Measurements from ENCODE around the gene FADD. TPM values are rescaled to one million over a fixed set of nuclear protein-coding genes. Genes with fewer than 3 reads are reported as not detected.

The FADD gene
- total RNA-seq, 1 donor from 2014 or later: 19.3 TPM

DNA sequence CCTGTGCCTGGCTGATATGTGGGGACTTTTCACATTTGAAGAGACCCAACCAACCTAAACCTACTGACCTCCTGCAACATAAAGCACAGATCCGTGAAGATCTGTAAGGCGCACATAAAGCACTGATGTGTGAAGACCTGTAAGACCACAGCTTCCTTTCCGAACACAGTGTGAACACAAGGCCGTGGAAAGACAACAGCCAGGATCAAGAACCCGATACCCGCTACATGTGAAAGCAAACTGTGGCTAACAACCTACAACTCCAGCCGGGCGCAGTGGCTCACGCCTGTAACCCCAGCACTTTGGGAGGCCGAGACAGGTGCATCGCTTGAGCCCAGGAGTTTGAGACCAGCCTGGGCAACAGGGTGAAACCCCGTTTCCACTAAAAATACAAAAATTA lies 49.7 kb downstream of the FADD start:
- TF ChIP-seq, protein P1, sequence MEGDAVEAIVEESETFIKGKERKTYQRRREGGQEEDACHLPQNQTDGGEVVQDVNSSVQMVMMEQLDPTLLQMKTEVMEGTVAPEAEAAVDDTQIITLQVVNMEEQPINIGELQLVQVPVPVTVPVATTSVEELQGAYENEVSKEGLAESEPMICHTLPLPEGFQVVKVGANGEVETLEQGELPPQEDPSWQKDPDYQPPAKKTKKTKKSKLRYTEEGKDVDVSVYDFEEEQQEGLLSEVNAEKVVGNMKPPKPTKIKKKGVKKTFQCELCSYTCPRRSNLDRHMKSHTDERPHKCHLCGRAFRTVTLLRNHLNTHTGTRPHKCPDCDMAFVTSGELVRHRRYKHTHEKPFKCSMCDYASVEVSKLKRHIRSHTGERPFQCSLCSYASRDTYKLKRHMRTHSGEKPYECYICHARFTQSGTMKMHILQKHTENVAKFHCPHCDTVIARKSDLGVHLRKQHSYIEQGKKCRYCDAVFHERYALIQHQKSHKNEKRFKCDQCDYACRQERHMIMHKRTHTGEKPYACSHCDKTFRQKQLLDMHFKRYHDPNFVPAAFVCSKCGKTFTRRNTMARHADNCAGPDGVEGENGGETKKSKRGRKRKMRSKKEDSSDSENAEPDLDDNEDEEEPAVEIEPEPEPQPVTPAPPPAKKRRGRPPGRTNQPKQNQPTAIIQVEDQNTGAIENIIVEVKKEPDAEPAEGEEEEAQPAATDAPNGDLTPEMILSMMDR (IDR thresholded peaks at IDR 0.05): no peak
- DNase-seq (ENCODE audit: extremely low spot score, unreplicated experiment): no peak
- Mint-ChIP-seq H3K9me3 (ENCODE audit: unreplicated experiment) (no peaks in the 10 kb centered on the region), H3K27me3 (ENCODE audit: unreplicated experiment) (no peaks in the 10 kb centered on the region), H3K36me3 (ENCODE audit: unreplicated experiment) (no peaks in the 10 kb centered on the region), H3K4me3 (ENCODE audit: unreplicated experiment) (no peak overlapping the region), H3K4me1 (ENCODE audit: unreplicated experiment) (peaks cover 4% of the 10 kb centered on the region), H3K27ac (ENCODE audit: unreplicated experiment) (no peak overlapping the region)

DNA sequence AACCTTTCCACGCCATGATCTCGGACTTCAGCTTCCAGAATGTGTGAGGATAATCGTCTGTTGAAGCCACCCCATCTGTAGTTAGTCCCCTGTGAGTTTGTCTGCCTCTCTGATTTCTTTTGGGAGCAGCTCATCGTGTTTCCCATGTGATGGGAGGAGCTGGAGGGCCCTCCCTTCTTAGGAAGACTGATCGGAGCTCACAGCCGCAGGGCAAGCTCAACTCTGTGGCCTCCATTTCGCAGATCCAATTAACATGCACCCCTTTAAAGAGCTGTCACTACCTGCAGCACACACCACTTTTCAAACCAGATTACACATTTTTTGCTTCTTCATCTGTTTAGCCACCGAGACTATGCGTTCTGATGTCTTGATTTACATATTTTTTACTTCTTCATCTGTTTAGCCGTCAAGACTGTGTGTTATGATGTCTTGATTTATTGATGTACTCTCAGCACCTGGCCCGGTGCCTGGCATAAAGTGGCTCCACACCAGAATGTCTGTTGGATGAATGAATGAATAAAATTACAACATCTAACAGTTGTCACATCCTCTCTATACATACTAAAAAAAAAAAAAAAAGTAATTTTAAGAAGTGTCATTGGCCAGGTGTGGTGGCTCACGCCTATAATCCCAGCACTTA lies 52.5 kb downstream of the FADD start:
- TF ChIP-seq, protein P1 (IDR thresholded peaks at IDR 0.05): no peak
- Mint-ChIP-seq H3K4me1 (ENCODE audit: unreplicated experiment) (peaks cover 5% of the 10 kb centered on the region), H3K36me3 (ENCODE audit: unreplicated experiment) (no peaks in the 10 kb centered on the region)

More for the DNA sequence above, 52.5 kb downstream of the FADD start:
- no peaks in the 10 kb centered on the region for H3K9me3 Mint-ChIP-seq (ENCODE audit: unreplicated experiment)
- no peaks in the 10 kb centered on the region for H3K27me3 Mint-ChIP-seq (ENCODE audit: unreplicated experiment)
- H3K4me3 Mint-ChIP-seq (ENCODE audit: unreplicated experiment): no peak overlapping the region
- DNase-seq (ENCODE audit: extremely low spot score, unreplicated experiment): no peak
- H3K27ac Mint-ChIP-seq (ENCODE audit: unreplicated experiment): no peak overlapping the region

Other genes with a start within 250 kb of the FADD start
- gene ANO1, start 125.0 kb upstream of the FADD start, total RNA-seq: not detected in 2 replicates
- gene PPFIA1, start 67.4 kb downstream of the FADD start, total RNA-seq: 63.1 and 70.4 TPM in 2 replicates
- gene CTTN, start 195.2 kb downstream of the FADD start, total RNA-seq: 296 and 313 TPM in 2 replicates